ENCODE measurements around the gene HOXA9. TPM values are rescaled to one million over a fixed set of nuclear protein-coding genes. Genes with fewer than 3 reads are reported as not detected.

HOXA9 gene
- total RNA-seq, 1 donor from 2014 or later, result not detected

GRCh38 chr7:27123477-27124053 lies 41.8 kb downstream of the HOXA9 start:
- no peak overlapping the region for H3K27ac Mint-ChIP-seq
- Histone ChIP-seq H3K9me3 (ENCODE audit: low read depth) (no peaks in the 10 kb centered on the region), H3K27ac (no peak overlapping the region), H3K27me3 (peaks cover 100% of the 10 kb centered on the region), H3K4me1 (no peaks in the 10 kb centered on the region), H3K9ac (no peak overlapping the region), H3F3A (ENCODE audit: low read depth) (no peaks in the 10 kb centered on the region), H3K4me2 (no peak overlapping the region), H3K36me3 (no peaks in the 10 kb centered on the region), H4K20me1 (ENCODE audit: low read depth) (peaks cover 92% of the 10 kb centered on the region), H3K4me3 (no peak overlapping the region), H3K79me2 (ENCODE audit: low read depth) (no peaks in the 10 kb centered on the region), H2AFZ (replicated peaks) (no peak overlapping the region)
- no peak for DNase-seq (ENCODE audit: low spot score)
- H3K4me1 Mint-ChIP-seq, result no peaks in the 10 kb centered on the region
- H3K36me3 Mint-ChIP-seq, result no peaks in the 10 kb centered on the region
- H3K4me3 Mint-ChIP-seq, result no peak overlapping the region
- H3K9me3 Mint-ChIP-seq, result peaks cover 10% of the 10 kb centered on the region
- H3K27me3 Mint-ChIP-seq (ENCODE audit: insufficient read depth, low read depth), result peaks cover 98% of the 10 kb centered on the region
- TF ChIP-seq EZH2phosphoT487 (IDR thresholded peaks at IDR 0.05) (no peak), EZH2 (IDR thresholded peaks at IDR 0.05) (no peak), CTCF (IDR thresholded peaks at IDR 0.05) (no peak)

- Histone ChIP-seq H2AFZ (replicated peaks) (no peak overlapping the region), H3K27ac (no peak overlapping the region), H3K4me3 (no peak overlapping the region), H3K27me3 (peaks cover 100% of the 10 kb centered on the region), H3K4me2 (no peak overlapping the region), H3K9ac (no peak overlapping the region), H3K79me2 (ENCODE audit: low read depth) (no peaks in the 10 kb centered on the region), H3F3A (ENCODE audit: low read depth) (no peaks in the 10 kb centered on the region), H3K36me3 (no peaks in the 10 kb centered on the region), H3K4me1 (no peaks in the 10 kb centered on the region), H3K9me3 (ENCODE audit: low read depth) (no peaks in the 10 kb centered on the region), H4K20me1 (ENCODE audit: low read depth) (peaks cover 94% of the 10 kb centered on the region)
- Mint-ChIP-seq H3K4me1 (no peaks in the 10 kb centered on the region), H3K9me3 (peaks cover 10% of the 10 kb centered on the region), H3K27ac (no peak overlapping the region), H3K36me3 (no peaks in the 10 kb centered on the region), H3K4me3 (no peak overlapping the region), H3K27me3 (ENCODE audit: insufficient read depth, low read depth) (peaks cover 98% of the 10 kb centered on the region)
- no peak for DNase-seq (ENCODE audit: low spot score)
- TF ChIP-seq CTCF (IDR thresholded peaks at IDR 0.05) (no peak), EZH2 (IDR thresholded peaks at IDR 0.05) (no peak), EZH2phosphoT487 (IDR thresholded peaks at IDR 0.05) (no peak)
These were observed 42.3 kb downstream of the HOXA9 start for GRCh38 chr7:27123007-27123476.

- Histone ChIP-seq H3K9ac (no peak overlapping the region), H3K4me1 (no peaks in the 10 kb centered on the region), H4K20me1 (ENCODE audit: low read depth) (peaks cover 94% of the 10 kb centered on the region), H2AFZ (replicated peaks) (no peak overlapping the region), H3K27me3 (peaks cover 100% of the 10 kb centered on the region), H3K79me2 (ENCODE audit: low read depth) (no peaks in the 10 kb centered on the region), H3K9me3 (ENCODE audit: low read depth) (no peaks in the 10 kb centered on the region), H3K4me3 (no peak overlapping the region), H3K36me3 (no peaks in the 10 kb centered on the region), H3K4me2 (no peak overlapping the region), H3K27ac (no peak overlapping the region), H3F3A (ENCODE audit: low read depth) (no peaks in the 10 kb centered on the region)
- Mint-ChIP-seq H3K36me3 (no peaks in the 10 kb centered on the region), H3K4me3 (no peak overlapping the region), H3K9me3 (peaks cover 7% of the 10 kb centered on the region), H3K27ac (no peak overlapping the region), H3K4me1 (no peaks in the 10 kb centered on the region), H3K27me3 (ENCODE audit: insufficient read depth, low read depth) (peaks cover 98% of the 10 kb centered on the region)
- DNase-seq (ENCODE audit: low spot score), result no peak
- TF ChIP-seq EZH2 (IDR thresholded peaks at IDR 0.05) (peak; percentile 87), EZH2phosphoT487 (IDR thresholded peaks at IDR 0.05) (peak; percentile 97), CTCF (IDR thresholded peaks at IDR 0.05) (no peak)
These were observed 43.0 kb downstream of the HOXA9 start for GRCh38 chr7:27122077-27122910.
